Panc1 (cell line): Measurements from ENCODE around the gene PPP2R3B.

ENCODE experiments used
- POLR2AphosphoS5 ChIP-seq: IDR thresholded peaks from 2 replicates; pipeline ENCODE4 v1.6.1; 2012; ENCODE audit warnings: mild to moderate bottlenecking, low read depth, low read length, moderate library complexity
- TCF7L2 ChIP-seq: IDR thresholded peaks from 2 replicates; pipeline ENCODE4 v1.6.1; 2011; ENCODE audit warnings: mild to moderate bottlenecking, low read depth, low read length, inconsistent platforms
- TF ChIP-seq, protein P1 (sequence below): fragments of 450-650 bp; IDR thresholded peaks from 2 replicates; pipeline ENCODE4 v1.5.1; 2017; ENCODE audit warnings: mild to moderate bottlenecking
- TF ChIP-seq, protein P2 (sequence below), 2 experiments: IDR thresholded peaks; 2 replicates each; pipeline ENCODE4 v1.6.1; 2011 to 2012; ENCODE audit warnings: low read depth in 2 of 2, control low read depth in 1 of 2, low read length in 1 of 2, mild to moderate bottlenecking in 1 of 2, moderate library complexity in 1 of 2; ENCODE audit not compliant: insufficient read depth in 1 of 2

DNA sequence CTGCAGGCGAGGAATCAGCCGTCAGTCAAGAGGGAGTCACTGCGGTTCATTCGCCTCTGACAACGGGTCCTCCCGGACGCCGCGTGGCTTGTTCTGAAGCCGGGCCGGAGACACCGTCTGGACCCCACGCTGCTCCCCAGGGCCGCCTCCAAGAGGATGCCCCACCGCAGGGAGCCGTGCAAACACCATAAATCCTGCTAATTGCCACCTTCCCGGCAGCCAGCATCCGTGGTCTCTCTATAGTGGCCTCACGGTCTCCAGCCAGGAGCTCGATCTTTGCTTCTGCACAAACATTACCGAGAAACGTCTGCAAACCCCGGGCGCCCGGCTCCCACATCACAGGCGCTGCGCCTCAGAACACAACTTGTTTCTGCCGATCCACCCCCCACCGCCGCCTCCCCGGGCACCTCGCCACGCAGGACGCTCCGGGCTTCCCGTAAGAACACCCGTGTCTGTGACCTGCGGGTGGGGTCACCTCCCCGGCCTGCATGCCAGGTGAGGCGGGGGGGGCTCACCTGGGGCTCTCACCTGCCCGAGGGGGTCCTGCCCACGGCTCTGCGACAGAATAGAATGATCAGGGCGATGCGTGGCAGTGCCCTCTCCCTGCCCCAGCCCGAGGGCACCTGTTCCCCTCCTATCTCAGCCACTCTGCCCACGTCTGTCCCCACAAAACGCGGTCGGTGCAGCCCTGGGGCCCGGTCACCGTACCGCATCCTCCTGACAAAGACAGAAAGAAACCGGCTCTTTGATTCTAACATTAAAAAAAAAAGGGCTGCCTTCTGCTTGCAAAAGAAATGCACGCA, 32.4 kb upstream of the PPP2R3B start:
- no peak for TF ChIP-seq POLR2AphosphoS5
- TF ChIP-seq, protein P1, sequence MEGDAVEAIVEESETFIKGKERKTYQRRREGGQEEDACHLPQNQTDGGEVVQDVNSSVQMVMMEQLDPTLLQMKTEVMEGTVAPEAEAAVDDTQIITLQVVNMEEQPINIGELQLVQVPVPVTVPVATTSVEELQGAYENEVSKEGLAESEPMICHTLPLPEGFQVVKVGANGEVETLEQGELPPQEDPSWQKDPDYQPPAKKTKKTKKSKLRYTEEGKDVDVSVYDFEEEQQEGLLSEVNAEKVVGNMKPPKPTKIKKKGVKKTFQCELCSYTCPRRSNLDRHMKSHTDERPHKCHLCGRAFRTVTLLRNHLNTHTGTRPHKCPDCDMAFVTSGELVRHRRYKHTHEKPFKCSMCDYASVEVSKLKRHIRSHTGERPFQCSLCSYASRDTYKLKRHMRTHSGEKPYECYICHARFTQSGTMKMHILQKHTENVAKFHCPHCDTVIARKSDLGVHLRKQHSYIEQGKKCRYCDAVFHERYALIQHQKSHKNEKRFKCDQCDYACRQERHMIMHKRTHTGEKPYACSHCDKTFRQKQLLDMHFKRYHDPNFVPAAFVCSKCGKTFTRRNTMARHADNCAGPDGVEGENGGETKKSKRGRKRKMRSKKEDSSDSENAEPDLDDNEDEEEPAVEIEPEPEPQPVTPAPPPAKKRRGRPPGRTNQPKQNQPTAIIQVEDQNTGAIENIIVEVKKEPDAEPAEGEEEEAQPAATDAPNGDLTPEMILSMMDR, result no peak
- TF ChIP-seq, protein P2, sequence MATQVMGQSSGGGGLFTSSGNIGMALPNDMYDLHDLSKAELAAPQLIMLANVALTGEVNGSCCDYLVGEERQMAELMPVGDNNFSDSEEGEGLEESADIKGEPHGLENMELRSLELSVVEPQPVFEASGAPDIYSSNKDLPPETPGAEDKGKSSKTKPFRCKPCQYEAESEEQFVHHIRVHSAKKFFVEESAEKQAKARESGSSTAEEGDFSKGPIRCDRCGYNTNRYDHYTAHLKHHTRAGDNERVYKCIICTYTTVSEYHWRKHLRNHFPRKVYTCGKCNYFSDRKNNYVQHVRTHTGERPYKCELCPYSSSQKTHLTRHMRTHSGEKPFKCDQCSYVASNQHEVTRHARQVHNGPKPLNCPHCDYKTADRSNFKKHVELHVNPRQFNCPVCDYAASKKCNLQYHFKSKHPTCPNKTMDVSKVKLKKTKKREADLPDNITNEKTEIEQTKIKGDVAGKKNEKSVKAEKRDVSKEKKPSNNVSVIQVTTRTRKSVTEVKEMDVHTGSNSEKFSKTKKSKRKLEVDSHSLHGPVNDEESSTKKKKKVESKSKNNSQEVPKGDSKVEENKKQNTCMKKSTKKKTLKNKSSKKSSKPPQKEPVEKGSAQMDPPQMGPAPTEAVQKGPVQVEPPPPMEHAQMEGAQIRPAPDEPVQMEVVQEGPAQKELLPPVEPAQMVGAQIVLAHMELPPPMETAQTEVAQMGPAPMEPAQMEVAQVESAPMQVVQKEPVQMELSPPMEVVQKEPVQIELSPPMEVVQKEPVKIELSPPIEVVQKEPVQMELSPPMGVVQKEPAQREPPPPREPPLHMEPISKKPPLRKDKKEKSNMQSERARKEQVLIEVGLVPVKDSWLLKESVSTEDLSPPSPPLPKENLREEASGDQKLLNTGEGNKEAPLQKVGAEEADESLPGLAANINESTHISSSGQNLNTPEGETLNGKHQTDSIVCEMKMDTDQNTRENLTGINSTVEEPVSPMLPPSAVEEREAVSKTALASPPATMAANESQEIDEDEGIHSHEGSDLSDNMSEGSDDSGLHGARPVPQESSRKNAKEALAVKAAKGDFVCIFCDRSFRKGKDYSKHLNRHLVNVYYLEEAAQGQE (IDR thresholded peaks at IDR 0.05; ENCODE audit: insufficient read depth in 1 of 2, low read depth in 2 of 2, low read length in 1 of 2), result no peak
- no peak for TF ChIP-seq TCF7L2
